GM12878 (cell line): ENCODE results near the gene NSMCE3. TPM values are rescaled to one million over a fixed set of nuclear protein-coding genes. Genes with fewer than 3 reads are reported as not detected.

Source experiments
- ATAC-seq: fragments of 200-7000 bp; cut with Tn5 transposase; 3 replicates; pipeline ENCODE4 v1.9.1; 2020; ENCODE audit warnings: mild to moderate bottlenecking, moderate library complexity
- BruUV-seq: library from RNA; stranded (reverse); fragments of 400-500 nt; replicated peaks from 2 replicates; lab custom pipeline; 2021; lab: Mats Ljungman, UMichigan
- CTCF ChIA-PET: fragments of 300-600 bp; sonication (Branson Sonifier 250); formaldehyde crosslinking; extraction: SDS; loops from one replicate; lab custom pipeline; 2021; ENCODE audit warnings: inconsistent platforms; lab: Yijun Ruan, JAX
- POLR2A ChIA-PET: fragments of 350-600 bp; formaldehyde crosslinking; extraction: SDS; loops from one replicate; lab custom pipeline; 2021; ENCODE audit warnings: inconsistent platforms; lab: Charles Lee
- RAD21 ChIA-PET: fragments of 300-600 bp; sonication (Branson Sonifier 250); formaldehyde crosslinking; loops from one replicate; lab custom pipeline; 2023; ENCODE audit warnings: antibody characterized with exemption; ENCODE audit not compliant: unreplicated experiment; lab: Charles Lee
- SMC1A ChIA-PET: fragments of 300-600 bp; sonication (Branson Sonifier 250); formaldehyde crosslinking; loops from one replicate; lab custom pipeline; 2023; ENCODE audit not compliant: unreplicated experiment, uncharacterized antibody; lab: Charles Lee
- DNase-seq: peaks from one replicate; pipeline ENCODE4 v3.0.0-alpha.2; 2011; ENCODE audit warnings: low read depth, low spot score
- FAIRE-seq: peaks from 3 replicates; lab custom pipeline; 2011; peaks lifted over from hg19 to GRCh38; lab: Jason Lieb, UNC
- H2AFZ ChIP-seq: 2 replicates; pipeline ENCODE4 v1.6.0; 2011; ENCODE audit warnings: low read depth, low read length, control low read depth; ENCODE audit not compliant: control insufficient read depth
- H3K27ac ChIP-seq: 2 replicates; pipeline ENCODE4 v1.5.1; 2011; ENCODE audit warnings: control low read depth; ENCODE audit not compliant: control insufficient read depth, insufficient read depth
- H3K27me3 ChIP-seq, 2 experiments: replicated peaks in 1 of 2; 2 replicates each; pipeline versions ENCODE4 v1.6.0 to v1.6.1; 2011; ENCODE audit warnings: low read length in 1 of 2; ENCODE audit not compliant: control insufficient read depth in 2 of 2, insufficient read depth in 2 of 2
- H3K36me3 ChIP-seq, 2 experiments: 2 replicates each; pipeline ENCODE4 v1.5.1; 2011; ENCODE audit warnings: low read length in 1 of 2; ENCODE audit not compliant: control insufficient read depth in 2 of 2, insufficient read depth in 2 of 2
- H3K4me1 ChIP-seq: 2 replicates; pipeline ENCODE4 v1.6.1; 2011; ENCODE audit warnings: mild to moderate bottlenecking, low read length, moderate library complexity, mixed read lengths; ENCODE audit not compliant: control insufficient read depth, insufficient read depth
- H3K4me2 ChIP-seq: 2 replicates; pipeline ENCODE4 v1.6.0; 2011; ENCODE audit warnings: control low read depth; ENCODE audit not compliant: control insufficient read depth, insufficient read depth
- H3K4me3 ChIP-seq: fragments of 200-600 bp; sonication (generic); 2 replicates; pipeline ENCODE4 v1.5.1; 2016
- H3K79me2 ChIP-seq: 2 replicates; pipeline ENCODE4 v1.6.0; 2011; ENCODE audit warnings: low read length; ENCODE audit not compliant: control insufficient read depth, insufficient read depth
- H3K9ac ChIP-seq: 2 replicates; pipeline ENCODE4 v1.8.0; 2011; ENCODE audit warnings: low read length, control low read depth, mixed read lengths; ENCODE audit not compliant: control insufficient read depth, insufficient read depth
- H3K9me3 ChIP-seq: replicated peaks from 3 replicates; pipeline ENCODE4 v1.5.1; 2011; ENCODE audit warnings: mild to moderate bottlenecking, low read length; ENCODE audit not compliant: control insufficient read depth, insufficient read depth
- H4K20me1 ChIP-seq: 2 replicates; pipeline ENCODE4 v1.6.0; 2011; ENCODE audit not compliant: control insufficient read depth, insufficient read depth
- IKZF1 ChIP-seq: fragments of 450-650 bp; conservative IDR thresholded peaks from 2 replicates; pipeline ENCODE4 v1.6.1; 2017; ENCODE audit warnings: antibody characterized with exemption, mild to moderate bottlenecking
- KDM1A ChIP-seq: fragments of 200-600 bp; sonication (generic); IDR thresholded peaks from 2 replicates; pipeline ENCODE4 v1.6.1; 2016; ENCODE audit warnings: borderline replicate concordance
- NFXL1 ChIP-seq: fragments of 450-650 bp; IDR thresholded peaks from 2 replicates; pipeline ENCODE4 v1.6.1; 2017; ENCODE audit warnings: antibody characterized with exemption, mild to moderate bottlenecking, borderline replicate concordance
- NFYA ChIP-seq: IDR thresholded peaks from 2 replicates; pipeline ENCODE4 v1.6.1; 2011; ENCODE audit warnings: low read depth, mild to moderate bottlenecking, low read length, improper control_type of control experiment, borderline replicate concordance
- RBBP5 ChIP-seq: fragments of 200-600 bp; sonication (generic); conservative IDR thresholded peaks from 2 replicates; pipeline ENCODE4 v1.6.1; 2016
- WGBS: methylation state at CpG from one replicate; pipeline ENCODE4 v1.1.6; 2016; ENCODE audit warnings: low lambda C conversion rate; ENCODE audit not compliant: insufficient replicate concordance, insufficient coverage; ENCODE audit errors: missing lambda C conversion rate; 5-methylcytosine and 5-hydroxymethylcytosine counted together
- in situ Hi-C: fragments of 300-500 bp; cut with MboI; formaldehyde crosslinking; loops from 9 replicates; pipeline ENCODE4 v1.14.3; 2018; ENCODE audit warnings: mixed read lengths
- intact Hi-C: fragments of 100-400 bp; cut with micrococcal nuclease; formaldehyde crosslinking; loops from one replicate; pipeline ENCODE4 v1.14.2; 2022; ENCODE audit not compliant: unreplicated experiment
- polyA plus RNA-seq, 11 experiments: library from polyadenylated mRNA; depleted of rRNA in 4 of 11; unstranded in 6 of 11; stranded (reverse) in 5 of 11; fragments of >200 nt; fragmentation: Nextera tagmentation in 4 of 11; fragmentation: Illumina TruSeq in 1 of 11; extraction: Ambion mirVana in 4 of 11; extraction: Trizol in 1 of 11; gene quantifications; 1 replicate in 1 of 11; 2 replicates in 10 of 11; pipeline versions ENCODE4 v1.2.1 to v1.2.3, GENCODE V29; 2011 to 2016; ENCODE audit warnings: inconsistent platforms in 2 of 11, missing spikeins in 2 of 11, low read depth in 1 of 11
- total RNA-seq, 4 experiments: library from RNA; depleted of rRNA in 3 of 4; stranded (reverse); fragments of >200 nt in 3 of 4; fragmentation: Illumina TruSeq in 1 of 4; extraction: Trizol in 1 of 4; gene quantifications; 2 replicates each; pipeline versions ENCODE4 v1.2.1 to v1.2.3, GENCODE V29; 2013 to 2021
- TF ChIP-seq, protein P1 (sequence below): fragments of 450-650 bp; IDR thresholded peaks from 2 replicates; pipeline ENCODE4 v1.6.1; 2018; ENCODE audit warnings: borderline replicate concordance, mild to moderate bottlenecking; ENCODE audit not compliant: partially characterized antibody
- TF ChIP-seq, protein P2 (sequence below): IDR thresholded peaks from 2 replicates; pipeline ENCODE4 v1.6.1; 2012; ENCODE audit warnings: low read depth, low read length, improper control_type of control experiment

The NSMCE3 gene
- total and polyA plus RNA-seq, 10 of the 15 experiments (the other 5 are each of a cell fraction or from before 2014, with no cell fraction given) = 3.7 to 30.0 (median 19.2) TPM

DNA sequence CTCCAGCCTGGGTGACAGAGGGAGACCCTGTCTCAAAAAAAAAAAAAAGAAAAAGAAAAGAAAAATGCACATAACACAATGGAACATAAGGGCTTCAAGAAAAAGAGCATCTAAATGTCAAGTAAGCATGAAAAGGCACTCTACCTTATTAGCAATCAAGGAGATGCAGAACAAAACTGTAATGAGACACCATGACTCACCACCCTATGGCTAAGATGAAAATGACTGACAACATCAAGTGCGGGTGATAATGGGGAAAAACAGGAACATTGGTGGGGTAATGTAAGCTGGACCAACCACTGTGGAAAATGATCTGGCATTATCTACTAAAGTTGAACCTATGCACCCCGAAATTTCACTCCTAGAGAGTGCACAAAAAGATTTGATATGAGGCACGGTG lies 19.6 kb upstream of the NSMCE3 start:
- no peak overlapping the region for H3K27ac ChIP-seq
- no peak overlapping the region for H3K4me3 ChIP-seq
- BruUV-seq = no TSS peak
- ChIA-PET SMC1A (no interaction called here), RAD21 (no interaction called here), POLR2A (no interaction called here), CTCF (no interaction called here)
- H3K4me2 ChIP-seq = no peak overlapping the region
- no peak overlapping the region for H3K9ac ChIP-seq
- H3K36me3 ChIP-seq = no peaks in the 10 kb centered on the region
- no peak overlapping the region for H2AFZ ChIP-seq
- no peaks in the 10 kb centered on the region for H3K27me3 ChIP-seq
- no peaks in the 10 kb centered on the region for H3K79me2 ChIP-seq
- H3K4me1 ChIP-seq = no peaks in the 10 kb centered on the region
- intact Hi-C loops = no loop called here
- 51% methylated on average over 3 of the region's 3 CpGs for WGBS
- DNase-seq (no peak), ATAC-seq (no peak), FAIRE-seq (no peak)
- in situ Hi-C loops = no loop called here
- no peaks in the 10 kb centered on the region for H3K9me3 ChIP-seq
- TF ChIP-seq, protein P1, sequence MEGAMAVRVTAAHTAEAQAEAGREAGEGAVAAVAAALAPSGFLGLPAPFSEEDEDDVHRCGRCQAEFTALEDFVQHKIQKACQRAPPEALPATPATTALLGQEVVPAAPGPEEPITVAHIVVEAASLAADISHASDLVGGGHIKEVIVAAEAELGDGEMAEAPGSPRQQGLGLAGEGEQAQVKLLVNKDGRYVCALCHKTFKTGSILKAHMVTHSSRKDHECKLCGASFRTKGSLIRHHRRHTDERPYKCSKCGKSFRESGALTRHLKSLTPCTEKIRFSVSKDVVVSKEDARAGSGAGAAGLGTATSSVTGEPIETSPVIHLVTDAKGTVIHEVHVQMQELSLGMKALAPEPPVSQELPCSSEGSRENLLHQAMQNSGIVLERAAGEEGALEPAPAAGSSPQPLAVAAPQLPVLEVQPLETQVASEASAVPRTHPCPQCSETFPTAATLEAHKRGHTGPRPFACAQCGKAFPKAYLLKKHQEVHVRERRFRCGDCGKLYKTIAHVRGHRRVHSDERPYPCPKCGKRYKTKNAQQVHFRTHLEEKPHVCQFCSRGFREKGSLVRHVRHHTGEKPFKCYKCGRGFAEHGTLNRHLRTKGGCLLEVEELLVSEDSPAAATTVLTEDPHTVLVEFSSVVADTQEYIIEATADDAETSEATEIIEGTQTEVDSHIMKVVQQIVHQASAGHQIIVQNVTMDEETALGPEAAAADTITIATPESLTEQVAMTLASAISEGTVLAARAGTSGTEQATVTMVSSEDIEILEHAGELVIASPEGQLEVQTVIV = no peak
- TF ChIP-seq, protein P2, sequence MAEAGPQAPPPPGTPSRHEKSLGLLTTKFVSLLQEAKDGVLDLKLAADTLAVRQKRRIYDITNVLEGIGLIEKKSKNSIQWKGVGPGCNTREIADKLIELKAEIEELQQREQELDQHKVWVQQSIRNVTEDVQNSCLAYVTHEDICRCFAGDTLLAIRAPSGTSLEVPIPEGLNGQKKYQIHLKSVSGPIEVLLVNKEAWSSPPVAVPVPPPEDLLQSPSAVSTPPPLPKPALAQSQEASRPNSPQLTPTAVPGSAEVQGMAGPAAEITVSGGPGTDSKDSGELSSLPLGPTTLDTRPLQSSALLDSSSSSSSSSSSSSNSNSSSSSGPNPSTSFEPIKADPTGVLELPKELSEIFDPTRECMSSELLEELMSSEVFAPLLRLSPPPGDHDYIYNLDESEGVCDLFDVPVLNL = no peak
- TF ChIP-seq NFYA (no peak), KDM1A (no peak), NFXL1 (no peak), IKZF1 (no peak), RBBP5 (no peak)
- H4K20me1 ChIP-seq = no peaks in the 10 kb centered on the region
